Kidney epithelial cell (primary cell): ENCODE results near the gene RHOC. TPM values are rescaled to one million over a fixed set of nuclear protein-coding genes. Genes with fewer than 3 reads are reported as not detected.

Experiments
- DNase-seq: peaks from one replicate; pipeline ENCODE4 v3.0.0-alpha.2; 2010; ENCODE audit warnings: low read depth
- H3K27me3 ChIP-seq: 2 replicates; pipeline ENCODE4 v1.6.0; 2011; ENCODE audit warnings: low read length; ENCODE audit not compliant: control insufficient read depth, insufficient read depth
- H3K36me3 ChIP-seq: 2 replicates; pipeline ENCODE4 v1.5.1; 2011; ENCODE audit warnings: low read length; ENCODE audit not compliant: control insufficient read depth, insufficient read depth
- H3K4me3 ChIP-seq: 2 replicates; pipeline ENCODE4 v1.5.1; 2011; ENCODE audit warnings: low read depth, mild to moderate bottlenecking, control low read depth, low read length
- total RNA-seq: library from RNA; depleted of rRNA; stranded (reverse); fragments of >200 nt; gene quantifications from 2 replicates; pipeline ENCODE4 v1.2.3, GENCODE V29; 2015
- TF ChIP-seq, protein P1 (sequence below): IDR thresholded peaks from 2 replicates; pipeline ENCODE4 v1.5.1; 2011; ENCODE audit warnings: mild to moderate bottlenecking, moderate library complexity, low read length, control low read depth, inconsistent platforms; ENCODE audit not compliant: insufficient read depth, poor library complexity, severe bottlenecking

RHOC gene
- total RNA-seq, 1 donor from 2014 or later, result 639 TPM

- TF ChIP-seq, protein P1, sequence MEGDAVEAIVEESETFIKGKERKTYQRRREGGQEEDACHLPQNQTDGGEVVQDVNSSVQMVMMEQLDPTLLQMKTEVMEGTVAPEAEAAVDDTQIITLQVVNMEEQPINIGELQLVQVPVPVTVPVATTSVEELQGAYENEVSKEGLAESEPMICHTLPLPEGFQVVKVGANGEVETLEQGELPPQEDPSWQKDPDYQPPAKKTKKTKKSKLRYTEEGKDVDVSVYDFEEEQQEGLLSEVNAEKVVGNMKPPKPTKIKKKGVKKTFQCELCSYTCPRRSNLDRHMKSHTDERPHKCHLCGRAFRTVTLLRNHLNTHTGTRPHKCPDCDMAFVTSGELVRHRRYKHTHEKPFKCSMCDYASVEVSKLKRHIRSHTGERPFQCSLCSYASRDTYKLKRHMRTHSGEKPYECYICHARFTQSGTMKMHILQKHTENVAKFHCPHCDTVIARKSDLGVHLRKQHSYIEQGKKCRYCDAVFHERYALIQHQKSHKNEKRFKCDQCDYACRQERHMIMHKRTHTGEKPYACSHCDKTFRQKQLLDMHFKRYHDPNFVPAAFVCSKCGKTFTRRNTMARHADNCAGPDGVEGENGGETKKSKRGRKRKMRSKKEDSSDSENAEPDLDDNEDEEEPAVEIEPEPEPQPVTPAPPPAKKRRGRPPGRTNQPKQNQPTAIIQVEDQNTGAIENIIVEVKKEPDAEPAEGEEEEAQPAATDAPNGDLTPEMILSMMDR, result no peak
These were observed 3.2 kb upstream of the RHOC start for GRCh38 chr1:112710159-112710558.

DNA sequence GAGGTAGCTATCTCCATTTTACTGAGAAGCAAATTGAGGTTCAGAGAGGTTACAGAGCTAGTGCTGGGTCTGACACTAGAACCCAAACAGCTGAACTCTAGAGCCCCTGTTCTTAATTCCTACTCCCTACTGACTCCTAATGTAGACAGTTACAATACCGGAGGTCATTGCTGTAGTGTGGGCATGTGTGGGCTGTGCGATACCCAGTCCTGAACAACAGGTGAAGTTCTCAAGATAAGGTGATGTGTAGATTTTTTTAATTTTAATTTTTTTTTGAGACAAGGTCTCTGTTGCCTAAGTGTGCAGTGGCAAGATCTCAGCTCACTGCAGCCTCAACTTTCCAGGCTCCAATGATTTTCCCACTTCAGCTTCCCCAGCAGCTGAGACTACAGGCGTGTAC lies 1.6 kb upstream of the RHOC start:
- no peak overlapping the region for H3K4me3 ChIP-seq
- TF ChIP-seq, protein P1, result no peak
- no peak for DNase-seq
- H3K36me3 ChIP-seq, result peaks cover 1% of the 10 kb centered on the region
- no peaks in the 10 kb centered on the region for H3K27me3 ChIP-seq

More at GRCh38 chr1:112710159-112710558, 3.2 kb upstream of the RHOC start:
- Histone ChIP-seq H3K27me3 (no peaks in the 10 kb centered on the region), H3K36me3 (peaks cover 1% of the 10 kb centered on the region), H3K4me3 (no peak overlapping the region)
- DNase-seq, result no peak

GRCh38 chr1:112708002-112708448 lies 1.1 kb upstream of the RHOC start:
- no peak for DNase-seq
- Histone ChIP-seq H3K36me3 (peaks cover 1% of the 10 kb centered on the region), H3K27me3 (no peaks in the 10 kb centered on the region), H3K4me3 (no peak overlapping the region)
- TF ChIP-seq, protein P1, result no peak

GRCh38 chr1:112707221-112708001 lies 484 bp upstream of the RHOC start:
- TF ChIP-seq, protein P1, result peak; percentile 96
- DNase-seq, result peak; percentile 64
- Histone ChIP-seq H3K4me3 (peak overlapping the region; percentile 70), H3K36me3 (peaks cover 1% of the 10 kb centered on the region), H3K27me3 (no peaks in the 10 kb centered on the region)

DNA sequence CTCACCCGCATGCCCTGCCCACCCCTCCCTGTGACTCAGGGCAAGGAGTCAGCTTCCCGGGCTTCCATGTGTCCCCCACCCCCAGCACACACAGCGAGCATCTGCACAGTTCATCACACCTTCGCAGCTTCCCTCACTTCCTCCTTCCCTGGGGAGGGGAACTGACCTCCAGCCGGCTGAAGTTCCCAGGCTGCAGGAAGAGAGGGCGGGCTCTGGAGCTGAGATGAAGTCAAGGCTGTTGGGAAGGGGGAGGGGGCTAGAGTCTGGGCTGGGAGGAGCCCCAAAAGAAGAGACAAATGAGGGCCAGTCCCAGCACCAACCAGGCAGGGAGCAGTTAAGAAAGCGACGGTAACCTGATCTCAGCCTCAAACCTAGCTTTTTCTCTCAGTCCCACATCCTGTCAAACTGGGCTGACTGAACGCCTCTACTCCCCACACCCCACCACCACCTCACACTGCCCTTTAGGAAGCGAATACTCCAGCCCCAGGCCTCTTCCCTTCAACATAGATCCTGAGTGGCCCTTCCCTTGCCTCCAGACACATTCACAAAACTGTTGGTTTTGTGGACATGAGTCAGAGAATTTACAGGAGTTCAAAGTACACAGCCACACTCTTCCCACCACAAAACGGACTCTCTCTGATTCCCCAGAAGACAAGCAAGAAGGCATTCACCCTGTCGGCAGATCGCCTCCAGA lies 1.8 kb downstream of the RHOC start:
- DNase-seq, result peak; percentile 93
- peaks cover 5% of the 10 kb centered on the region for H3K36me3 ChIP-seq
- TF ChIP-seq, protein P1, result no peak
- H3K4me3 ChIP-seq, result peak overlapping the region; percentile 70
- H3K27me3 ChIP-seq, result no peaks in the 10 kb centered on the region
